Testis (tissue), 3 donors: ENCODE data around the gene DENND2D. TPM values are rescaled to one million over a fixed set of nuclear protein-coding genes. Genes with fewer than 3 reads are reported as not detected.

Experiments used
- DNase-seq: peaks from one replicate; pipeline ENCODE4 v3.0.0-alpha.2; 2019
- H3K27ac ChIP-seq, 2 donors: fragments of 200-600 bp; sonication (generic); one replicate each; pipeline ENCODE4 v1.5.1; 2019
- H3K27me3 ChIP-seq: fragments of 200-600 bp; sonication (generic); one replicate; pipeline ENCODE4 v1.5.1; 2019
- H3K36me3 ChIP-seq: fragments of 200-600 bp; sonication (generic); one replicate; pipeline ENCODE4 v1.5.1; 2017; ENCODE audit warnings: low read depth; ENCODE audit errors: missing control alignments
- H3K4me1 ChIP-seq: fragments of 200-600 bp; sonication (generic); one replicate; pipeline ENCODE4 v1.5.1; 2019
- H3K4me3 ChIP-seq, 2 donors: fragments of 200-600 bp; sonication (generic); one replicate each; pipeline ENCODE4 v1.5.1; 2017 to 2019
- H3K9me3 ChIP-seq: fragments of 200-600 bp; sonication (generic); one replicate; pipeline ENCODE4 v1.5.1; 2017
- POLR2A ChIP-seq: fragments of 450-650 bp; IDR thresholded peaks from one replicate; pipeline ENCODE4 v1.6.1; 2017; ENCODE audit warnings: antibody characterized with exemption, mild to moderate bottlenecking, moderate library complexity
- WGBS, 2 donors: methylation state at CpG; one replicate each; pipeline ENCODE4 v1.1.5; 2018; 5-methylcytosine and 5-hydroxymethylcytosine counted together
- intact Hi-C: fragments of 100-400 bp; cut with DNase I; formaldehyde crosslinking; loops from one replicate; pipeline ENCODE4 v1.15.1; 2023; ENCODE audit warnings: low total_unique reads
- polyA plus RNA-seq: library from polyadenylated mRNA; stranded (reverse); fragments of 350-450 nt; fragmentation: Illumina TruSeq; extraction: RNeasy Lipid Tissue Mini Kit (QIAGEN cat#74804); gene quantifications from one replicate; pipeline ENCODE4 v1.2.3, GENCODE V29; 2014; ENCODE audit warnings: low read depth, low replicate concordance; ENCODE audit not compliant: insufficient read depth
- total RNA-seq, 2 donors: library from RNA; depleted of rRNA; stranded (reverse); fragments of >200 nt; gene quantifications; one replicate each; pipeline ENCODE4 v1.2.3, GENCODE V29; 2016
- TF ChIP-seq, protein P1 (sequence below), 3 experiments: fragments of 450-650 bp in 2 of 3; fragments of 200-600 bp in 1 of 3; sonication (generic) in 1 of 3; IDR thresholded peaks; one replicate each; pipeline ENCODE4 v1.5.1; 2016 to 2019; ENCODE audit warnings: antibody characterized with exemption in 3 of 3, mild to moderate bottlenecking in 2 of 3, moderate library complexity in 1 of 3

The DENND2D gene
- total and polyA plus RNA-seq, 3 donors from 2014 or later, result 21.2 to 38.8 (median 22.9) TPM

DNA sequence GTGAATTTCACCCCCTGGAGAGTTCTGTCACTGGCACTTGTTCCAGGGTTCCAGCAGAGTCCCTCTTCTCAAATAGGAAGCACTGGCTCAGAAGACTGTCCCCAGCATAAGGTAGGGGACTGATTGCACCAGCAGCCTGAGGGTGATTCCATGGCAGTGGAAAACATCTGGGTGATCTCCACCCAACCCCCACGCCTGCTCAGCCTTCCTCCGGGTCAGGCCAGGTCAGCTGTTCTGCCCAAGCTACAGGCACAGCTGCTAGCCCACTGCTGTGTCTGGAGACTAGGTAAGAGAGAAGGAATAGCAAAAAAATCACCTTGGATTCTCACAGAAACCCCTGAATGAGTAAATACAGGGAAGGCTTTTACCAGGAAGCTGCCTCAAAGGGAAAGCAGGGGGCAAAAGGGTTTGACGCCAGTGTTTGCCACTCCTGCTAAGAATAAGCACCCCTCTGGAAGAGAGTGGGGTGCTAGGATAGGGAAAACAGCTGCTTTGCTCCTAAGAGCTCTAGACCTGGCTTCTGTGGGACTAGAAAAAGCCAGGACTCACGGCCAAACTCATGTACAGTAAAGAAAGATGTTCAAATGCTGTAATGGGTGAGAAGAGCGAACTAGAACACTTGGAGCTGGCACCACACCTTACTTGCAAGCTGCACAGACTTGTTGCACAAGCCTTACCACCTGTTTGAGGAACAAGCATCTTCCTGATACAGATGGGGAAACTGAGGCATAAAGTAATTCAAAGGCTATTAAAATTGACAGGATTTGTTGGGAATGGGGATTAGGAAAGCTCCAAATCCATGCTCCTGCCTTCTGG lies 1.0 kb upstream of the DENND2D start:
- H3K27ac ChIP-seq, result no peak overlapping the region
- H3K36me3 ChIP-seq, result no peaks in the 10 kb centered on the region
- peaks cover 8% of the 10 kb centered on the region for H3K4me1 ChIP-seq
- WGBS, 2 donors, result 76 to 84% methylated on average over 5 of the region's 5 CpGs
- H3K9me3 ChIP-seq, result no peaks in the 10 kb centered on the region
- no peak overlapping the region for H3K4me3 ChIP-seq
- DNase-seq, result no peak
- TF ChIP-seq, protein P1, sequence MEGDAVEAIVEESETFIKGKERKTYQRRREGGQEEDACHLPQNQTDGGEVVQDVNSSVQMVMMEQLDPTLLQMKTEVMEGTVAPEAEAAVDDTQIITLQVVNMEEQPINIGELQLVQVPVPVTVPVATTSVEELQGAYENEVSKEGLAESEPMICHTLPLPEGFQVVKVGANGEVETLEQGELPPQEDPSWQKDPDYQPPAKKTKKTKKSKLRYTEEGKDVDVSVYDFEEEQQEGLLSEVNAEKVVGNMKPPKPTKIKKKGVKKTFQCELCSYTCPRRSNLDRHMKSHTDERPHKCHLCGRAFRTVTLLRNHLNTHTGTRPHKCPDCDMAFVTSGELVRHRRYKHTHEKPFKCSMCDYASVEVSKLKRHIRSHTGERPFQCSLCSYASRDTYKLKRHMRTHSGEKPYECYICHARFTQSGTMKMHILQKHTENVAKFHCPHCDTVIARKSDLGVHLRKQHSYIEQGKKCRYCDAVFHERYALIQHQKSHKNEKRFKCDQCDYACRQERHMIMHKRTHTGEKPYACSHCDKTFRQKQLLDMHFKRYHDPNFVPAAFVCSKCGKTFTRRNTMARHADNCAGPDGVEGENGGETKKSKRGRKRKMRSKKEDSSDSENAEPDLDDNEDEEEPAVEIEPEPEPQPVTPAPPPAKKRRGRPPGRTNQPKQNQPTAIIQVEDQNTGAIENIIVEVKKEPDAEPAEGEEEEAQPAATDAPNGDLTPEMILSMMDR (IDR thresholded peaks at IDR 0.05), result no peak
- TF ChIP-seq POLR2A, result no peak
- no peaks in the 10 kb centered on the region for H3K27me3 ChIP-seq
- intact Hi-C loops, result no loop called here

DNA sequence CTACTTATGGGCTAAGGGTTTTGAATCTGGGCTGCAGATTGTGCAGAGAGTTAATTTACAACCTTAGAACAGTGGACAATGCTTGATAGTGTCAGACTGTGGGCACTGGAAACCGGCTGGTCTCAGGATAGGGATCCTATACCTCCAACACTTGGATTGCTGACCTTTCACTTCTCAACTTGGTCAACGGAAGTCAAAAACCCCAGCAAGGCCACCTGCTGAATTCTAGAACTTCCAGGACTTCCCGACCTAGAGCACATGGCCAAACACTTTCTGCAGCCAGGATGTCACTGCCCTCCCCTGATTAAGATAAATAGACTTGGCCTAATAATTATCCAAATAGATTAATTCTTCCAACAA lies 336 bp upstream of the DENND2D start:
- H3K36me3 ChIP-seq, result no peaks in the 10 kb centered on the region
- intact Hi-C loops, result no loop called here
- no peaks in the 10 kb centered on the region for H3K27me3 ChIP-seq
- peaks cover 8% of the 10 kb centered on the region for H3K4me1 ChIP-seq
- no peak for DNase-seq
- WGBS, 2 donors, result 85 to 92% methylated on average over 3 of the region's 3 CpGs
- no peak for TF ChIP-seq POLR2A
- TF ChIP-seq, protein P1 (IDR thresholded peaks at IDR 0.05), result no peak
- H3K27ac ChIP-seq, result no peak overlapping the region
- no peak overlapping the region for H3K4me3 ChIP-seq
- no peaks in the 10 kb centered on the region for H3K9me3 ChIP-seq

DNA sequence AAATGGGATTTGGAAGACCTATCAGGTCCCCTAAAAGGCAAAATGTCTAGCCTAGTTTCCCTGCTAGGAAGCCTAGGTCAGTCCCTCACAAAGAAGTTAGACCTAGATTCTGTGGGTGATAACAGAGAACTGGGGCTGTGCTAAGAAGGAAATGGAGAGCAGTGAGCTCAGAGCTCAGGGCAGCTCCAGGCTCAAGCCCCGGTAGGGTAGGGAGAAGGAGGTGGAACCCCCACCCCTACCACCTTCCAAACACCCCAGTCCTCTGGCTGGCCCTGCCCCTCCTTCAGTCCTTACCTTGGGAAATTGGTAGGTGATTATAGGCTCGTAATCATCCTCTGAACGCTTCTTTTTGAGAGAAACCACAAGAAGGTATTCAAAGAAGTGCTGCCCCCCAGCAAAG lies 1.1 kb downstream of the DENND2D start:
- intact Hi-C loops, result no loop called here
- no peak overlapping the region for H3K27ac ChIP-seq
- H3K4me1 ChIP-seq, result peaks cover 12% of the 10 kb centered on the region
- no peak for DNase-seq
- H3K36me3 ChIP-seq, result no peaks in the 10 kb centered on the region
- H3K4me3 ChIP-seq, result no peak overlapping the region
- no peaks in the 10 kb centered on the region for H3K27me3 ChIP-seq
- TF ChIP-seq, protein P1 (IDR thresholded peaks at IDR 0.05), result no peak
- no peak for TF ChIP-seq POLR2A
- no peaks in the 10 kb centered on the region for H3K9me3 ChIP-seq
- 55 to 88% methylated on average over 3 of the region's 3 CpGs for WGBS, 2 donors

DNA sequence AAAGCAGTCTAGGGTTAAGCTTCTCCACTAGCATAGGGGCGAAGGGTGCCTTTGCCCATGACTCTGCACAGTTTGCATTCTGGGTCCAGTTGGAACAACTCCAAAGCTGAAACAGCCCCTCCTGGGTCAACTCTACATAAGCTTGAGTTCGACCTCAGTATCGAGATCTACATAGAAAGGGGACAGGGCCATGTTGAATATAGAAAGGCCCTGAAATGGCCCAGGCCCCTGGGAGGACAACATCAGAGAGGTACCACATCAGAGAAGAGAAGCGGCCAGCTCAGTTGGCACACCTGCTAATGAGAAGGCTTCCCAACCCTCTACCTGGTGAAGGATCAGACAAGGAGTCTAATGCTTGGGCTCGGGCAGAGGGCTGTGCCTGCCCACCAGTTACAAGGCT lies 1.6 kb downstream of the DENND2D start:
- Histone ChIP-seq H3K27ac (no peak overlapping the region), H3K4me1 (peaks cover 12% of the 10 kb centered on the region), H3K4me3 (no peak overlapping the region), H3K27me3 (no peaks in the 10 kb centered on the region), H3K36me3 (no peaks in the 10 kb centered on the region), H3K9me3 (no peaks in the 10 kb centered on the region)
- 93 to 100% methylated on average over 5 of the region's 5 CpGs for WGBS, 2 donors
- DNase-seq, result no peak
- TF ChIP-seq, protein P1 (IDR thresholded peaks at IDR 0.05), result no peak
- TF ChIP-seq POLR2A, result no peak
- intact Hi-C loops, result no loop called here
